HepG2 (cell line): Measurements from ENCODE around the gene CD300A. TPM values are rescaled to one million over a fixed set of nuclear protein-coding genes. Genes with fewer than 3 reads are reported as not detected.

Source experiments
- ARID3A ChIP-seq: IDR thresholded peaks from 2 replicates; pipeline ENCODE4 v1.6.1; 2012; ENCODE audit warnings: low read depth, low read length, improper control_type of control experiment
- ATF4 ChIP-seq, 2 experiments: fragments of 450-650 bp in 1 of 2; sonication (generic) in 1 of 2; formaldehyde crosslinking; IDR thresholded peaks; 2 replicates each; pipeline versions ENCODE4 v1.5.0 to v1.8.0; 2020 to 2022; ENCODE audit warnings: mild to moderate bottlenecking in 1 of 2, missing genetic modification reagents in 1 of 2
- DDIT3 ChIP-seq: sonication (generic); formaldehyde crosslinking; IDR thresholded peaks from 2 replicates; pipeline ENCODE4 v1.4.0; 2020; ENCODE audit warnings: mild to moderate bottlenecking, missing genetic modification reagents
- DRAP1 ChIP-seq: IDR thresholded peaks from 2 replicates; pipeline ENCODE4 v1.6.1; 2016; ENCODE audit warnings: missing genetic modification reagents, missing compliant biosample characterization
- HDAC6 ChIP-seq: fragments of 200-600 bp; sonication (generic); IDR thresholded peaks from 2 replicates; pipeline ENCODE4 v1.7.0; 2017; ENCODE audit warnings: mild to moderate bottlenecking, antibody characterized with exemption, low read length, low read depth
- HNRNPL ChIP-seq: fragments of 200-400 bp; formaldehyde crosslinking; IDR thresholded peaks from 2 replicates; pipeline ENCODE4 v1.6.1; 2017; ENCODE audit warnings: mild to moderate bottlenecking, low read depth, low read length
- JUNB ChIP-seq: sonication (generic); formaldehyde crosslinking; IDR thresholded peaks from 2 replicates; pipeline ENCODE4 v1.8.0; 2022; ENCODE audit warnings: missing genetic modification reagents, mild to moderate bottlenecking, borderline replicate concordance
- KLF16 ChIP-seq, 2 experiments: sonication (generic) in 1 of 2; formaldehyde crosslinking in 1 of 2; IDR thresholded peaks; 2 replicates each; pipeline versions ENCODE4 v1.6.1 to v1.8.0; 2016 to 2023; ENCODE audit warnings: missing genetic modification reagents in 2 of 2, missing compliant biosample characterization in 1 of 2
- MBNL3 ChIP-seq: fragments of 250-450 bp; sonication (Bioruptor Pico); conservative IDR thresholded peaks from 2 replicates; pipeline ENCODE4 v1.8.0; 2022; ENCODE audit warnings: mild to moderate bottlenecking, inconsistent platforms
- MED1 ChIP-seq: sonication (generic); formaldehyde crosslinking; IDR thresholded peaks from 2 replicates; pipeline ENCODE4 v1.4.0; 2020; ENCODE audit warnings: missing genetic modification reagents
- NCOA5 ChIP-seq: sonication (generic); formaldehyde crosslinking; IDR thresholded peaks from 2 replicates; pipeline ENCODE4 v1.4.0; 2020; ENCODE audit warnings: missing genetic modification reagents
- RCOR2 ChIP-seq: IDR thresholded peaks from 2 replicates; pipeline ENCODE4 v1.6.1; 2016; ENCODE audit warnings: missing biosample characterization, missing genetic modification reagents
- XBP1 ChIP-seq: sonication (generic); formaldehyde crosslinking; IDR thresholded peaks from 2 replicates; pipeline ENCODE4 v1.5.0; 2020; ENCODE audit warnings: missing genetic modification reagents
- ZMYM3 ChIP-seq: sonication (generic); formaldehyde crosslinking; IDR thresholded peaks from 2 replicates; pipeline ENCODE4 v1.5.1; 2020; ENCODE audit warnings: mild to moderate bottlenecking, missing genetic modification reagents
- ZNF30 ChIP-seq: sonication (generic); formaldehyde crosslinking; IDR thresholded peaks from 2 replicates; pipeline ENCODE4 v1.5.0; 2020; ENCODE audit warnings: mild to moderate bottlenecking, missing genetic modification reagents
- ZNF430 ChIP-seq: sonication (generic); formaldehyde crosslinking; IDR thresholded peaks from 2 replicates; pipeline ENCODE4 v1.9.0; 2021; ENCODE audit warnings: mild to moderate bottlenecking, missing genetic modification reagents
- ZNF597 ChIP-seq: sonication (generic); formaldehyde crosslinking; IDR thresholded peaks from 2 replicates; pipeline ENCODE4 v1.5.0; 2020; ENCODE audit warnings: missing genetic modification reagents
- ZNF619 ChIP-seq: sonication (generic); formaldehyde crosslinking; IDR thresholded peaks from 2 replicates; pipeline ENCODE4 v1.4.0; 2020; ENCODE audit warnings: mild to moderate bottlenecking, missing genetic modification reagents
- ZNF687 ChIP-seq: sonication (generic); formaldehyde crosslinking; IDR thresholded peaks from 2 replicates; pipeline ENCODE4 v1.5.1; 2020; ENCODE audit warnings: mild to moderate bottlenecking, missing genetic modification reagents, moderate library complexity
- polyA plus RNA-seq, 8 experiments: library from polyadenylated mRNA; depleted of rRNA in 3 of 8; stranded (reverse) in 7 of 8; unstranded in 1 of 8; fragments of >200 nt; fragmentation: Illumina TruSeq in 4 of 8; extraction: Trizol in 4 of 8; gene quantifications; 2 replicates each; pipeline versions ENCODE4 v1.2.1 to v1.2.3, GENCODE V29; 2011 to 2016; ENCODE audit warnings: low read depth in 4 of 8, missing spikeins in 1 of 8, mixed read lengths in 1 of 8; ENCODE audit not compliant: insufficient read depth in 1 of 8
- total RNA-seq, 5 experiments: library from RNA; depleted of rRNA; stranded (reverse); fragments of >200 nt; fragmentation: Illumina TruSeq; extraction: Trizol; gene quantifications; 2 replicates each; pipeline ENCODE4 v1.2.3, GENCODE V29; 2016; ENCODE audit warnings: low read depth in 1 of 5

Gene CD300A
- total and polyA plus RNA-seq, 2 of the 13 experiments (the other 11 are each of a cell fraction or from before 2014, with no cell fraction given), result not detected

GRCh38 chr17:74430385-74430705, 36.1 kb upstream of the CD300A start (continued):
- TF ChIP-seq MED1 (CRISPR knock-in tag) (no peak), HDAC6 (no peak), XBP1 (CRISPR knock-in tag) (no peak), NCOA5 (CRISPR knock-in tag) (no peak), ZNF619 (CRISPR knock-in tag) (peak; percentile 74; the same call in 1 of the 2 replicates), DRAP1 (CRISPR knock-in tag) (no peak; the same call in 1 of the 2 replicates), ZNF430 (CRISPR knock-in tag) (0 out of 2 replicates have a peak, but pooled peaks have one; percentile 7), MBNL3 (no peak), KLF16 (CRISPR knock-in tag; IDR thresholded peaks at IDR 0.05) (no peak), ATF4 (CRISPR knock-in tag; IDR thresholded peaks at IDR 0.05) (no peak), RCOR2 (CRISPR knock-in tag) (no peak), DDIT3 (CRISPR knock-in tag) (no peak), ZNF597 (no peak), JUNB (CRISPR knock-in tag) (no peak), ZNF687 (peak; percentile 59), ZMYM3 (CRISPR knock-in tag) (no peak), HNRNPL (peak; percentile 82; the same call in 1 of the 2 replicates), ARID3A (no peak), ZNF30 (CRISPR knock-in tag) (no peak)
